Ishikawa (cell line): Measurements from ENCODE around the gene ZNF664.

Experiments used
- CEBPB ChIP-seq: IDR thresholded peaks from 2 replicates; pipeline ENCODE4 v1.6.1; 2012
- CREB1 ChIP-seq: IDR thresholded peaks from 2 replicates; pipeline ENCODE4 v1.6.1; 2012; ENCODE audit warnings: low read depth
- EGR1 ChIP-seq: IDR thresholded peaks from 2 replicates; pipeline ENCODE4 v1.6.1; 2012
- EP300 ChIP-seq: IDR thresholded peaks from 2 replicates; pipeline ENCODE4 v1.6.1; 2012; ENCODE audit warnings: borderline replicate concordance
- FOXM1 ChIP-seq: IDR thresholded peaks from 2 replicates; pipeline ENCODE4 v1.6.1; 2012; ENCODE audit warnings: low read depth, borderline replicate concordance
- MAX ChIP-seq: IDR thresholded peaks from 2 replicates; pipeline ENCODE4 v1.6.1; 2012
- NFIC ChIP-seq: IDR thresholded peaks from 2 replicates; pipeline ENCODE4 v1.6.1; 2012
- RAD21 ChIP-seq: IDR thresholded peaks from 2 replicates; pipeline ENCODE4 v1.6.1; 2012; ENCODE audit warnings: low read depth
- REST ChIP-seq: IDR thresholded peaks from 2 replicates; pipeline ENCODE4 v1.6.1; 2012; ENCODE audit warnings: low read depth, mild to moderate bottlenecking
- TAF1 ChIP-seq: IDR thresholded peaks from 2 replicates; pipeline ENCODE4 v1.6.1; 2012; ENCODE audit warnings: low read depth, mild to moderate bottlenecking
- TCF12 ChIP-seq: IDR thresholded peaks from 2 replicates; pipeline ENCODE4 v1.6.1; 2012; ENCODE audit warnings: low read depth
- TEAD4 ChIP-seq: IDR thresholded peaks from 2 replicates; pipeline ENCODE4 v1.6.1; 2012
- YY1 ChIP-seq: IDR thresholded peaks from 2 replicates; pipeline ENCODE4 v1.6.1; 2012; ENCODE audit warnings: low read depth
- ZBTB7A ChIP-seq: IDR thresholded peaks from 2 replicates; pipeline ENCODE4 v1.6.1; 2012; ENCODE audit warnings: low read depth

- TF ChIP-seq EP300 (no peak), FOXM1 (no peak), RAD21 (no peak), MAX (no peak), TCF12 (no peak), NFIC (no peak), EGR1 (no peak), TAF1 (no peak), ZBTB7A (no peak), YY1 (no peak), CEBPB (no peak), REST (no peak), CREB1 (no peak), TEAD4 (no peak)
Measured at GRCh38 chr12:123954647-123955350, 18.2 kb upstream of the ZNF664 start.
